ENCODE results near the gene GOSR1.
A peak's percentile ranks its signal among the peaks of the same experiment; 100 is the strongest.
"Not testable (repeated sequence)": the region's sequence is repeated elsewhere in the genome, so short reads cannot be mapped to it uniquely, and the experiment has no call there.

The GOSR1 gene

GRCh38 chr17:30514895-30515596, 37.8 kb downstream of the GOSR1 start:
- no peak overlapping the region for H3K4me3 ChIP-seq (ENCODE audit: low read length)
- no peak overlapping the region for H3K27ac ChIP-seq (ENCODE audit: low read depth, low read length)
- H3K36me3 ChIP-seq (ENCODE audit: control insufficient read depth, insufficient read depth, low read length), result peaks cover 9% of the 10 kb centered on the region
- no peaks in the 10 kb centered on the region for H3K4me1 ChIP-seq (ENCODE audit: control insufficient read depth, insufficient read depth, low read length)
- no peaks in the 10 kb centered on the region for H3K27me3 ChIP-seq (ENCODE audit: control insufficient read depth, insufficient read depth, low read length)
- H3K9ac ChIP-seq (ENCODE audit: low read length), result no peak overlapping the region

- Histone ChIP-seq H3K4me3 (ENCODE audit: low read length) (no peak overlapping the region), H3K9ac (ENCODE audit: low read length) (no peak overlapping the region), H3K36me3 (ENCODE audit: control insufficient read depth, insufficient read depth, low read length) (peaks cover 20% of the 10 kb centered on the region), H3K27me3 (ENCODE audit: control insufficient read depth, insufficient read depth, low read length) (no peaks in the 10 kb centered on the region), H3K4me1 (ENCODE audit: control insufficient read depth, insufficient read depth, low read length) (peaks cover 2% of the 10 kb centered on the region), H3K27ac (ENCODE audit: low read depth, low read length) (no peak overlapping the region)
Measured at GRCh38 chr17:30517786-30518185, 40.6 kb downstream of the GOSR1 start.

- Histone ChIP-seq H3K27me3 (ENCODE audit: control insufficient read depth, insufficient read depth, low read length) (no peaks in the 10 kb centered on the region), H3K4me1 (ENCODE audit: control insufficient read depth, insufficient read depth, low read length) (peaks cover 2% of the 10 kb centered on the region), H3K4me3 (ENCODE audit: low read length) (no peak overlapping the region), H3K9ac (ENCODE audit: low read length) (no peak overlapping the region), H3K36me3 (ENCODE audit: control insufficient read depth, insufficient read depth, low read length) (peaks cover 20% of the 10 kb centered on the region), H3K27ac (ENCODE audit: low read depth, low read length) (no peak overlapping the region)
Measured at GRCh38 chr17:30519166-30519565, 42.0 kb downstream of the GOSR1 start.

GRCh38 chr17:30519707-30520106, 42.5 kb downstream of the GOSR1 start:
- peak overlapping the region; percentile 51 for H3K27ac ChIP-seq (ENCODE audit: low read depth, low read length)
- H3K4me3 ChIP-seq (ENCODE audit: low read length), result no peak overlapping the region
- no peak overlapping the region for H3K9ac ChIP-seq (ENCODE audit: low read length)
- peaks cover 2% of the 10 kb centered on the region for H3K4me1 ChIP-seq (ENCODE audit: control insufficient read depth, insufficient read depth, low read length)
- no peaks in the 10 kb centered on the region for H3K27me3 ChIP-seq (ENCODE audit: control insufficient read depth, insufficient read depth, low read length)
- H3K36me3 ChIP-seq (ENCODE audit: control insufficient read depth, insufficient read depth, low read length), result peaks cover 20% of the 10 kb centered on the region

GRCh38 chr17:30520436-30520835, 43.2 kb downstream of the GOSR1 start:
- Histone ChIP-seq H3K4me3 (ENCODE audit: low read length) (no peak overlapping the region), H3K27me3 (ENCODE audit: control insufficient read depth, insufficient read depth, low read length) (no peaks in the 10 kb centered on the region), H3K27ac (ENCODE audit: low read depth, low read length) (peak overlapping the region; percentile 51), H3K9ac (ENCODE audit: low read length) (no peak overlapping the region), H3K4me1 (ENCODE audit: control insufficient read depth, insufficient read depth, low read length) (peaks cover 2% of the 10 kb centered on the region), H3K36me3 (ENCODE audit: control insufficient read depth, insufficient read depth, low read length) (peaks cover 15% of the 10 kb centered on the region)

GRCh38 chr17:30520882-30521281, 43.7 kb downstream of the GOSR1 start:
- peaks cover 15% of the 10 kb centered on the region for H3K36me3 ChIP-seq (ENCODE audit: control insufficient read depth, insufficient read depth, low read length)
- no peak overlapping the region for H3K9ac ChIP-seq (ENCODE audit: low read length)
- no peaks in the 10 kb centered on the region for H3K27me3 ChIP-seq (ENCODE audit: control insufficient read depth, insufficient read depth, low read length)
- H3K4me3 ChIP-seq (ENCODE audit: low read length), result no peak overlapping the region
- peaks cover 2% of the 10 kb centered on the region for H3K4me1 ChIP-seq (ENCODE audit: control insufficient read depth, insufficient read depth, low read length)
- H3K27ac ChIP-seq (ENCODE audit: low read depth, low read length), result peak overlapping the region; percentile 40

GRCh38 chr17:30521766-30522165, 44.6 kb downstream of the GOSR1 start:
- H3K4me3 ChIP-seq (ENCODE audit: low read length), result no peak overlapping the region
- H3K27ac ChIP-seq (ENCODE audit: low read depth, low read length), result no peak overlapping the region
- no peak overlapping the region for H3K9ac ChIP-seq (ENCODE audit: low read length)
- peaks cover 15% of the 10 kb centered on the region for H3K36me3 ChIP-seq (ENCODE audit: control insufficient read depth, insufficient read depth, low read length)
- H3K27me3 ChIP-seq (ENCODE audit: control insufficient read depth, insufficient read depth, low read length), result no peaks in the 10 kb centered on the region
- H3K4me1 ChIP-seq (ENCODE audit: control insufficient read depth, insufficient read depth, low read length), result peaks cover 2% of the 10 kb centered on the region

- not testable (repeated sequence) for H3K4me3 ChIP-seq (ENCODE audit: low read length); H3K4me1 ChIP-seq (ENCODE audit: control insufficient read depth, insufficient read depth, low read length); H3K9ac ChIP-seq (ENCODE audit: low read length); H3K27me3 ChIP-seq (ENCODE audit: control insufficient read depth, insufficient read depth, low read length); H3K27ac ChIP-seq (ENCODE audit: low read depth, low read length)
- peaks cover 11% of the 10 kb centered on the region for H3K36me3 ChIP-seq (ENCODE audit: control insufficient read depth, insufficient read depth, low read length)
Measured at GRCh38 chr17:30523236-30523635, 46.0 kb downstream of the GOSR1 start.

GRCh38 chr17:30524847-30525246, 47.6 kb downstream of the GOSR1 start:
- Histone ChIP-seq H3K36me3 (ENCODE audit: control insufficient read depth, insufficient read depth, low read length) (peaks cover 11% of the 10 kb centered on the region), H3K27ac (ENCODE audit: low read depth, low read length) (no peak overlapping the region), H3K4me3 (ENCODE audit: low read length) (no peak overlapping the region), H3K4me1 (ENCODE audit: control insufficient read depth, insufficient read depth, low read length) (peaks cover 2% of the 10 kb centered on the region), H3K9ac (ENCODE audit: low read length) (no peak overlapping the region), H3K27me3 (ENCODE audit: control insufficient read depth, insufficient read depth, low read length) (no peaks in the 10 kb centered on the region)

- no peaks in the 10 kb centered on the region for H3K27me3 ChIP-seq (ENCODE audit: control insufficient read depth, insufficient read depth, low read length)
- no peak overlapping the region for H3K27ac ChIP-seq (ENCODE audit: low read depth, low read length)
- no peak overlapping the region for H3K4me3 ChIP-seq (ENCODE audit: low read length)
- H3K4me1 ChIP-seq (ENCODE audit: control insufficient read depth, insufficient read depth, low read length), result no peaks in the 10 kb centered on the region
- H3K36me3 ChIP-seq (ENCODE audit: control insufficient read depth, insufficient read depth, low read length), result peaks cover 9% of the 10 kb centered on the region
- no peak overlapping the region for H3K9ac ChIP-seq (ENCODE audit: low read length)
Measured at GRCh38 chr17:30526401-30526800, 49.2 kb downstream of the GOSR1 start.

GRCh38 chr17:30528701-30529100, 51.5 kb downstream of the GOSR1 start:
- H3K9ac ChIP-seq (ENCODE audit: low read length); H3K36me3 ChIP-seq (ENCODE audit: control insufficient read depth, insufficient read depth, low read length); H3K4me1 ChIP-seq (ENCODE audit: control insufficient read depth, insufficient read depth, low read length); H3K4me3 ChIP-seq (ENCODE audit: low read length); H3K27ac ChIP-seq (ENCODE audit: low read depth, low read length); H3K27me3 ChIP-seq (ENCODE audit: control insufficient read depth, insufficient read depth, low read length): not testable (repeated sequence)

- Histone ChIP-seq H3K36me3 (ENCODE audit: control insufficient read depth, insufficient read depth, low read length) (no peaks in the 10 kb centered on the region), H3K9ac (ENCODE audit: low read length) (no peak overlapping the region), H3K27me3 (ENCODE audit: control insufficient read depth, insufficient read depth, low read length) (no peaks in the 10 kb centered on the region), H3K4me3 (ENCODE audit: low read length) (no peak overlapping the region), H3K27ac (ENCODE audit: low read depth, low read length) (no peak overlapping the region), H3K4me1 (ENCODE audit: control insufficient read depth, insufficient read depth, low read length) (no peaks in the 10 kb centered on the region)
Measured at GRCh38 chr17:30530346-30531025, 53.3 kb downstream of the GOSR1 start.

GRCh38 chr17:30532871-30533270, 55.7 kb downstream of the GOSR1 start:
- Histone ChIP-seq H3K4me1 (ENCODE audit: control insufficient read depth, insufficient read depth, low read length) (no peaks in the 10 kb centered on the region), H3K36me3 (ENCODE audit: control insufficient read depth, insufficient read depth, low read length) (no peaks in the 10 kb centered on the region), H3K27ac (ENCODE audit: low read depth, low read length) (no peak overlapping the region), H3K27me3 (ENCODE audit: control insufficient read depth, insufficient read depth, low read length) (no peaks in the 10 kb centered on the region), H3K4me3 (ENCODE audit: low read length) (no peak overlapping the region), H3K9ac (ENCODE audit: low read length) (no peak overlapping the region)
